HL-60 (cell line): ENCODE data around the gene HELZ.
A peak's percentile ranks its signal among the peaks of the same experiment; 100 is the strongest.
"Not testable (repeated sequence)": the region's sequence is repeated elsewhere in the genome, so short reads cannot be mapped to it uniquely, and the experiment has no call there.

Experiments
- DNase-seq, 2 experiments: peaks; one replicate each; pipeline ENCODE4 v3.0.0-alpha.2; 2010 to 2020; ENCODE audit warnings: low read depth in 1 of 2, low spot score in 1 of 2
- H3K27ac ChIP-seq: fragments of 250-450 bp; sonication (Bioruptor Pico); replicated peaks from 2 replicates; pipeline ENCODE4 v1.5.1; 2020; ENCODE audit warnings: mild to moderate bottlenecking, moderate library complexity
- H3K27me3 ChIP-seq: fragments of 250-450 bp; sonication (Bioruptor Pico); 2 replicates; pipeline ENCODE4 v1.5.1; 2021; ENCODE audit warnings: mild to moderate bottlenecking, moderate library complexity; ENCODE audit not compliant: insufficient read depth, poor library complexity, severe bottlenecking
- H3K4me3 ChIP-seq: replicated peaks from 2 replicates; pipeline ENCODE4 v1.5.1; 2011; ENCODE audit warnings: mild to moderate bottlenecking, control low read depth, low read length; ENCODE audit not compliant: insufficient read depth
- CTCF ChIP-seq: IDR thresholded peaks from one replicate; pipeline ENCODE4 v1.5.1; 2011; ENCODE audit warnings: low read length, control low read depth, inconsistent platforms; ENCODE audit not compliant: insufficient read depth
- GABPA ChIP-seq: IDR thresholded peaks from 2 replicates; pipeline ENCODE4 v1.6.1; 2012; ENCODE audit warnings: low read depth
- POLR2AphosphoS5 ChIP-seq: IDR thresholded peaks from 2 replicates; pipeline ENCODE4 v1.6.1; 2012; ENCODE audit warnings: low read depth
- REST ChIP-seq: IDR thresholded peaks from 2 replicates; pipeline ENCODE4 v1.6.1; 2012; ENCODE audit warnings: low read depth; ENCODE audit not compliant: insufficient replicate concordance
- SPI1 ChIP-seq: IDR thresholded peaks from 2 replicates; pipeline ENCODE4 v1.6.1; 2012; ENCODE audit warnings: low read depth, mild to moderate bottlenecking, borderline replicate concordance

HELZ gene

GRCh38 chr17:67128700-67129099 lies 116.3 kb downstream of the HELZ start:
- TF ChIP-seq CTCF (no peak), SPI1 (no peak), POLR2AphosphoS5 (no peak), REST (no peak), GABPA (no peak)
- no peak overlapping the region for H3K4me3 ChIP-seq
- H3K27me3 ChIP-seq, result no peaks in the 10 kb centered on the region
- no peak overlapping the region for H3K27ac ChIP-seq
- DNase-seq, result no peak

GRCh38 chr17:67127925-67128324 lies 117.1 kb downstream of the HELZ start:
- no peaks in the 10 kb centered on the region for H3K27me3 ChIP-seq
- TF ChIP-seq SPI1 (no peak), REST (no peak), GABPA (no peak), CTCF (no peak), POLR2AphosphoS5 (no peak)
- no peak overlapping the region for H3K27ac ChIP-seq
- H3K4me3 ChIP-seq, result no peak overlapping the region
- no peak for DNase-seq

- H3K27me3 ChIP-seq, result no peaks in the 10 kb centered on the region
- TF ChIP-seq REST, result no peak
- no peak for TF ChIP-seq GABPA
- TF ChIP-seq POLR2AphosphoS5, result no peak
- TF ChIP-seq CTCF, result no peak
- TF ChIP-seq SPI1, result peak; percentile 94
- DNase-seq, result peak in 1 of 2 experiments; percentile 45
- no peak overlapping the region for H3K4me3 ChIP-seq
- no peak overlapping the region for H3K27ac ChIP-seq
These were observed 118.0 kb downstream of the HELZ start for GRCh38 chr17:67126983-67127382.

GRCh38 chr17:67126543-67126942 lies 118.5 kb downstream of the HELZ start:
- H3K27me3 ChIP-seq, H3K4me3 ChIP-seq, DNase-seq, H3K27ac ChIP-seq: not testable (repeated sequence)
